Measurements from ENCODE around the gene CCDC195. TPM values are rescaled to one million over a fixed set of nuclear protein-coding genes. Genes with fewer than 3 reads are reported as not detected.

The CCDC195 gene
- polyA plus RNA-seq, 1 donor (not counting 4 experiments of a cell fraction or from before 2014, with no cell fraction given), result not detected

DNA sequence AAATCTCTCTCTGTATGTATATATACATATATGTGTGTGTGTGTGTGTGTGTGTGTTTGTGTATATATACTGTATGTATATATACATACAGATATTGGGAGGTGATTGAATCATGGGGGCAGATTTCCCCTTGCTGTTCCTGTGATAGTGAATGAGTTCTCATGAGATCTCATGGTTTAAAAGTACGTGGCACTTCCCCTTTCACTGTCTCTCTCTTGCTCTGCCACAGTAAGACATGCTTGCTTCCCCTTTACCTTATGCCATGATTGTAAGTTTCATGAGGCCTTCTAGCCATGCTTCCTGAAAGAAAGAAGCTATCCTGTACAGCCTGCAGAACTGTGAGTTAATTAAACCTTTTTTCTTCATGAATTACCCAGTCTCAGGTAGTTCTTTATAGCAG, 18.8 kb upstream of the CCDC195 start:
- no peaks in the 10 kb centered on the region for H3K36me3 ChIP-seq (ENCODE audit: control insufficient read depth in 2 of 2, extremely low read depth in 1 of 2, insufficient read depth in 2 of 2, low read length in 2 of 2)

DNA sequence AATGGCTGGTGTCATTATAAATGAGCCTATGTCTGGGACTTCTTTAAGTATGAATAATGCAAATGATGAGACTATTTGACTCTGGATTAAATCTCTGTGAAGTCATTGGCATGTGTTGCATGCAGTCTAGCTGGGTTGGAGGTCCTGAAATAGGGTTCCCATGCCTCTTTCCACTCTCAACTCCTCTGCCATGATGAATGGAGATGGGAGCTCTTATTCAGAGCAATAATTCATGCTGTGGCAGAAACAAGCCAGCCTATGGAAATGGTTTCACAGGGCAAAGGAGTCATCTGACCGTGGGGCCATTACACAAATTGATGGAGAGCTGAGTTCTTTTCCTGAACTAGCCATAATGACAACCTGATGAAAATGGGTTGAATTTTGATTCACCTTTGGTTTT, 15.5 kb upstream of the CCDC195 start:
- Histone ChIP-seq H3K4me1 (ENCODE audit: control insufficient read depth, extremely low read depth, insufficient read depth, low read length) (no peaks in the 10 kb centered on the region), H3K27ac (ENCODE audit: control insufficient read depth, insufficient read depth, low read length) (no peak overlapping the region), H4K20me1 (ENCODE audit: control insufficient read depth, extremely low read depth, insufficient read depth, low read length) (no peaks in the 10 kb centered on the region), H3K9me1 (ENCODE audit: control insufficient read depth, extremely low read depth, insufficient read depth, low read length) (no peaks in the 10 kb centered on the region), H3K27me3 (ENCODE audit: control insufficient read depth, extremely low read depth, insufficient read depth, low read length) (no peaks in the 10 kb centered on the region), H3K4me2 (ENCODE audit: control insufficient read depth, extremely low read depth, insufficient read depth, low read depth, low read length) (no peak overlapping the region), H3K79me2 (ENCODE audit: control insufficient read depth, insufficient read depth, low read length) (no peaks in the 10 kb centered on the region), H3K36me3 (ENCODE audit: control insufficient read depth in 2 of 2, extremely low read depth in 1 of 2, insufficient read depth in 2 of 2, low read length in 2 of 2) (no peaks in the 10 kb centered on the region), H3K4me3 (ENCODE audit: control insufficient read depth in 2 of 3, extremely low read depth in 1 of 3, insufficient read depth in 2 of 3, low read depth in 1 of 3, low read length in 3 of 3) (no peak overlapping the region), H3K9ac (ENCODE audit: control insufficient read depth, extremely low read depth, insufficient read depth, low read length) (no peak overlapping the region), H3K9me3 (ENCODE audit: control insufficient read depth, low read depth, low read length) (peaks cover 1% of the 10 kb centered on the region), H2AFZ (ENCODE audit: control insufficient read depth, low read length) (no peak overlapping the region)
- no peak for DNase-seq (ENCODE audit: low read depth, low spot score)
- dilution Hi-C loops (cut with MboI; ENCODE audit: extremely low pct_ligation_motif_present, low sequenced_read_pairs), result no loop called here
- TF ChIP-seq, protein P1, sequence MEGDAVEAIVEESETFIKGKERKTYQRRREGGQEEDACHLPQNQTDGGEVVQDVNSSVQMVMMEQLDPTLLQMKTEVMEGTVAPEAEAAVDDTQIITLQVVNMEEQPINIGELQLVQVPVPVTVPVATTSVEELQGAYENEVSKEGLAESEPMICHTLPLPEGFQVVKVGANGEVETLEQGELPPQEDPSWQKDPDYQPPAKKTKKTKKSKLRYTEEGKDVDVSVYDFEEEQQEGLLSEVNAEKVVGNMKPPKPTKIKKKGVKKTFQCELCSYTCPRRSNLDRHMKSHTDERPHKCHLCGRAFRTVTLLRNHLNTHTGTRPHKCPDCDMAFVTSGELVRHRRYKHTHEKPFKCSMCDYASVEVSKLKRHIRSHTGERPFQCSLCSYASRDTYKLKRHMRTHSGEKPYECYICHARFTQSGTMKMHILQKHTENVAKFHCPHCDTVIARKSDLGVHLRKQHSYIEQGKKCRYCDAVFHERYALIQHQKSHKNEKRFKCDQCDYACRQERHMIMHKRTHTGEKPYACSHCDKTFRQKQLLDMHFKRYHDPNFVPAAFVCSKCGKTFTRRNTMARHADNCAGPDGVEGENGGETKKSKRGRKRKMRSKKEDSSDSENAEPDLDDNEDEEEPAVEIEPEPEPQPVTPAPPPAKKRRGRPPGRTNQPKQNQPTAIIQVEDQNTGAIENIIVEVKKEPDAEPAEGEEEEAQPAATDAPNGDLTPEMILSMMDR (optimal IDR thresholded peaks at IDR 0.05 in 1 of 3, IDR thresholded peaks at IDR 0.05 in 1 of 3, conservative IDR thresholded peaks at IDR 0.05 in 1 of 3; ENCODE audit: extremely low read depth in 1 of 3, insufficient read depth in 2 of 3, low read length in 3 of 3), result no peak
- TF ChIP-seq EZH2 (IDR thresholded peaks at IDR 0.05; ENCODE audit: low read length), result no peak
- no peak for FAIRE-seq

More for the DNA sequence above, 18.8 kb upstream of the CCDC195 start:
- no peaks in the 10 kb centered on the region for H3K4me1 ChIP-seq (ENCODE audit: control insufficient read depth, extremely low read depth, insufficient read depth, low read length)
- no peaks in the 10 kb centered on the region for H3K9me1 ChIP-seq (ENCODE audit: control insufficient read depth, extremely low read depth, insufficient read depth, low read length)
- TF ChIP-seq, protein P1 (optimal IDR thresholded peaks at IDR 0.05 in 1 of 3, IDR thresholded peaks at IDR 0.05 in 1 of 3, conservative IDR thresholded peaks at IDR 0.05 in 1 of 3; ENCODE audit: extremely low read depth in 1 of 3, insufficient read depth in 2 of 3, low read length in 3 of 3), result no peak
- TF ChIP-seq EZH2 (IDR thresholded peaks at IDR 0.05; ENCODE audit: low read length), result no peak
- no peaks in the 10 kb centered on the region for H3K79me2 ChIP-seq (ENCODE audit: control insufficient read depth, insufficient read depth, low read length)
- peaks cover 1% of the 10 kb centered on the region for H3K9me3 ChIP-seq (ENCODE audit: control insufficient read depth, low read depth, low read length)
- H2AFZ ChIP-seq (ENCODE audit: control insufficient read depth, low read length), result no peak overlapping the region
- DNase-seq (ENCODE audit: low read depth, low spot score), result no peak
- no peaks in the 10 kb centered on the region for H4K20me1 ChIP-seq (ENCODE audit: control insufficient read depth, extremely low read depth, insufficient read depth, low read length)
- no peak overlapping the region for H3K9ac ChIP-seq (ENCODE audit: control insufficient read depth, extremely low read depth, insufficient read depth, low read length)
- H3K27me3 ChIP-seq (ENCODE audit: control insufficient read depth, extremely low read depth, insufficient read depth, low read length), result no peaks in the 10 kb centered on the region
- dilution Hi-C loops (cut with MboI; ENCODE audit: extremely low pct_ligation_motif_present, low sequenced_read_pairs), result no loop called here
- H3K4me3 ChIP-seq (ENCODE audit: control insufficient read depth in 2 of 3, extremely low read depth in 1 of 3, insufficient read depth in 2 of 3, low read depth in 1 of 3, low read length in 3 of 3), result no peak overlapping the region
- no peak for FAIRE-seq
- H3K27ac ChIP-seq (ENCODE audit: control insufficient read depth, insufficient read depth, low read length), result no peak overlapping the region
- H3K4me2 ChIP-seq (ENCODE audit: control insufficient read depth, extremely low read depth, insufficient read depth, low read depth, low read length), result no peak overlapping the region
